Fibroblast of lung (primary cell): ENCODE results near the gene TBC1D13.
"Not testable (repeated sequence)": the region's sequence is repeated elsewhere in the genome, so short reads cannot be mapped to it uniquely, and the experiment has no call there.

Experiments used
- EZH2 ChIP-seq: IDR thresholded peaks from 2 replicates; pipeline ENCODE4 v1.5.1; 2012; ENCODE audit warnings: low read length, control low read depth, mild to moderate bottlenecking; ENCODE audit errors: missing control alignments
- TF ChIP-seq, protein P1 (sequence below), 2 donors: IDR thresholded peaks in 1 of 2; conservative IDR thresholded peaks in 1 of 2; 1 replicate in 1 of 2; 2 replicates in 1 of 2; pipeline ENCODE4 v1.5.1; 2011 to 2012; ENCODE audit warnings: low read length in 2 of 2, control low read depth in 1 of 2, inconsistent platforms in 1 of 2, low read depth in 1 of 2, mild to moderate bottlenecking in 1 of 2

DNA sequence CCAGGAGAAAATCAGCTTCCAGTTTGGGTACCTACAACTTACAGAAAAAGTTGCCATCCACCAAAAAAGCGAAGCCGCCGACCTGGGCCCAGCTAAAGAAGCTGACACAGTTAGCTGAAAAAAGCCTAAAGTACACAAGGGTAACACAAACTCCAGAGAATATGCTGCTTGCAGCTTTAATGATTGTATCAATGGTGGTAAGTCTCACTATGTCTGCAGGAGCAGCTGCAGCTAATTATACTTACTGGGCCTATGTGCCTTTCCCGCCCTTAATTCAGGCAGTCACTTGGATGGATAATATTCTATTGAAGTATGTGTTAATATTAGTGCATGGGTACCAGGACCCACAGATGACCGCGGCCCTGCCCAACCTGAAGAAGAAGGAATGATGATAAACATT is 67.4 kb downstream of the TBC1D13 start:
- TF ChIP-seq, protein P1, sequence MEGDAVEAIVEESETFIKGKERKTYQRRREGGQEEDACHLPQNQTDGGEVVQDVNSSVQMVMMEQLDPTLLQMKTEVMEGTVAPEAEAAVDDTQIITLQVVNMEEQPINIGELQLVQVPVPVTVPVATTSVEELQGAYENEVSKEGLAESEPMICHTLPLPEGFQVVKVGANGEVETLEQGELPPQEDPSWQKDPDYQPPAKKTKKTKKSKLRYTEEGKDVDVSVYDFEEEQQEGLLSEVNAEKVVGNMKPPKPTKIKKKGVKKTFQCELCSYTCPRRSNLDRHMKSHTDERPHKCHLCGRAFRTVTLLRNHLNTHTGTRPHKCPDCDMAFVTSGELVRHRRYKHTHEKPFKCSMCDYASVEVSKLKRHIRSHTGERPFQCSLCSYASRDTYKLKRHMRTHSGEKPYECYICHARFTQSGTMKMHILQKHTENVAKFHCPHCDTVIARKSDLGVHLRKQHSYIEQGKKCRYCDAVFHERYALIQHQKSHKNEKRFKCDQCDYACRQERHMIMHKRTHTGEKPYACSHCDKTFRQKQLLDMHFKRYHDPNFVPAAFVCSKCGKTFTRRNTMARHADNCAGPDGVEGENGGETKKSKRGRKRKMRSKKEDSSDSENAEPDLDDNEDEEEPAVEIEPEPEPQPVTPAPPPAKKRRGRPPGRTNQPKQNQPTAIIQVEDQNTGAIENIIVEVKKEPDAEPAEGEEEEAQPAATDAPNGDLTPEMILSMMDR (conservative IDR thresholded peaks at IDR 0.05 in 1 of 2, IDR thresholded peaks at IDR 0.05 in 1 of 2; ENCODE audit: low read depth in 1 of 2, low read length in 2 of 2) = not testable (repeated sequence)
- TF ChIP-seq EZH2 = not testable (repeated sequence)
